ENCODE measurements around the gene QRICH2.

The QRICH2 gene

GRCh38 chr17:76232342-76232741, 75.7 kb downstream of the QRICH2 start:
- TF ChIP-seq CTCF (IDR thresholded peaks at IDR 0.05): no peak

Measured in LNCAP (cell line).